HUES48 (cell line): ENCODE data around the gene TMEM232.
"Not testable (repeated sequence)": the region's sequence is repeated elsewhere in the genome, so short reads cannot be mapped to it uniquely, and the experiment has no call there.

Experiments used
- H3K27ac ChIP-seq: one replicate; pipeline ENCODE4 v1.7.0; 2013; ENCODE audit warnings: low read depth, low read length, inconsistent platforms
- H3K27me3 ChIP-seq: 2 replicates; pipeline ENCODE4 v1.6.1; 2013; ENCODE audit warnings: mild to moderate bottlenecking, low read length; ENCODE audit not compliant: control insufficient read depth, insufficient read depth
- H3K36me3 ChIP-seq: 2 replicates; pipeline ENCODE4 v1.6.1; 2013; ENCODE audit warnings: low read length; ENCODE audit not compliant: control insufficient read depth, insufficient read depth
- H3K4me1 ChIP-seq: 2 replicates; pipeline ENCODE4 v1.6.1; 2013; ENCODE audit warnings: mild to moderate bottlenecking, low read length; ENCODE audit not compliant: control insufficient read depth, insufficient read depth
- H3K4me3 ChIP-seq: 2 replicates; pipeline ENCODE4 v1.5.1; 2013; ENCODE audit warnings: mild to moderate bottlenecking, low read depth, low read length
- H3K9ac ChIP-seq: 2 replicates; pipeline ENCODE4 v1.6.1; 2013; ENCODE audit warnings: mild to moderate bottlenecking, low read depth, low read length, moderate library complexity
- H3K9me3 ChIP-seq: 2 replicates; pipeline ENCODE4 v1.6.1; 2013; ENCODE audit warnings: low read length; ENCODE audit not compliant: control insufficient read depth, insufficient read depth

The TMEM232 gene

GRCh38 chr5:110705349-110705748, 21.1 kb downstream of the TMEM232 start:
- Histone ChIP-seq H3K4me3 (no peak overlapping the region), H3K4me1 (no peaks in the 10 kb centered on the region), H3K27me3 (no peaks in the 10 kb centered on the region), H3K9ac (no peak overlapping the region), H3K27ac (no peak overlapping the region), H3K36me3 (no peaks in the 10 kb centered on the region), H3K9me3 (no peaks in the 10 kb centered on the region)

- H3K4me3 ChIP-seq, result no peak overlapping the region
- no peaks in the 10 kb centered on the region for H3K4me1 ChIP-seq
- H3K36me3 ChIP-seq, result no peaks in the 10 kb centered on the region
- no peak overlapping the region for H3K27ac ChIP-seq
- no peak overlapping the region for H3K9ac ChIP-seq
- no peaks in the 10 kb centered on the region for H3K9me3 ChIP-seq
- no peaks in the 10 kb centered on the region for H3K27me3 ChIP-seq
Measured at GRCh38 chr5:110703481-110703880, 23.0 kb downstream of the TMEM232 start.

GRCh38 chr5:110702704-110703103, 23.8 kb downstream of the TMEM232 start:
- no peaks in the 10 kb centered on the region for H3K36me3 ChIP-seq
- no peaks in the 10 kb centered on the region for H3K9me3 ChIP-seq
- H3K4me1 ChIP-seq, result no peaks in the 10 kb centered on the region
- no peak overlapping the region for H3K9ac ChIP-seq
- H3K27me3 ChIP-seq, result no peaks in the 10 kb centered on the region
- no peak overlapping the region for H3K27ac ChIP-seq
- no peak overlapping the region for H3K4me3 ChIP-seq

- H3K36me3 ChIP-seq, result no peaks in the 10 kb centered on the region
- H3K9me3 ChIP-seq, result no peaks in the 10 kb centered on the region
- no peaks in the 10 kb centered on the region for H3K4me1 ChIP-seq
- no peaks in the 10 kb centered on the region for H3K27me3 ChIP-seq
- no peak overlapping the region for H3K9ac ChIP-seq
- H3K4me3 ChIP-seq, result no peak overlapping the region
- H3K27ac ChIP-seq, result no peak overlapping the region
Measured at GRCh38 chr5:110702300-110702699, 24.2 kb downstream of the TMEM232 start.

GRCh38 chr5:110692669-110693068, 33.8 kb downstream of the TMEM232 start:
- H3K4me1 ChIP-seq, H3K4me3 ChIP-seq, H3K27me3 ChIP-seq, H3K9ac ChIP-seq, H3K27ac ChIP-seq, H3K9me3 ChIP-seq, H3K36me3 ChIP-seq: not testable (repeated sequence)

- H3K27me3 ChIP-seq, H3K4me3 ChIP-seq, H3K9me3 ChIP-seq, H3K9ac ChIP-seq, H3K36me3 ChIP-seq, H3K4me1 ChIP-seq, H3K27ac ChIP-seq: not testable (repeated sequence)
Measured at GRCh38 chr5:110690587-110690986, 35.9 kb downstream of the TMEM232 start.

GRCh38 chr5:110687485-110687884, 39.0 kb downstream of the TMEM232 start:
- no peak overlapping the region for H3K4me3 ChIP-seq
- 0 out of 2 replicates have a peak, but pooled peaks cover 2% of the 10 kb centered on the region for H3K4me1 ChIP-seq
- no peaks in the 10 kb centered on the region for H3K36me3 ChIP-seq
- H3K9ac ChIP-seq, result no peak overlapping the region
- H3K27ac ChIP-seq, result no peak overlapping the region
- H3K9me3 ChIP-seq, result no peaks in the 10 kb centered on the region
- no peaks in the 10 kb centered on the region for H3K27me3 ChIP-seq

- no peaks in the 10 kb centered on the region for H3K27me3 ChIP-seq
- no peak overlapping the region for H3K27ac ChIP-seq
- no peak overlapping the region for H3K4me3 ChIP-seq
- no peaks in the 10 kb centered on the region for H3K9me3 ChIP-seq
- no peak overlapping the region for H3K9ac ChIP-seq
- no peaks in the 10 kb centered on the region for H3K4me1 ChIP-seq
- no peaks in the 10 kb centered on the region for H3K36me3 ChIP-seq
Measured at GRCh38 chr5:110686270-110686669, 40.2 kb downstream of the TMEM232 start.

- Histone ChIP-seq H3K9ac (no peak overlapping the region), H3K27ac (no peak overlapping the region), H3K36me3 (no peaks in the 10 kb centered on the region), H3K4me1 (no peaks in the 10 kb centered on the region), H3K4me3 (no peak overlapping the region), H3K9me3 (no peaks in the 10 kb centered on the region), H3K27me3 (no peaks in the 10 kb centered on the region)
Measured at GRCh38 chr5:110681953-110682352, 44.5 kb downstream of the TMEM232 start.

- Histone ChIP-seq H3K36me3 (no peaks in the 10 kb centered on the region), H3K9me3 (no peaks in the 10 kb centered on the region), H3K4me1 (no peaks in the 10 kb centered on the region), H3K9ac (no peak overlapping the region), H3K27ac (no peak overlapping the region), H3K27me3 (no peaks in the 10 kb centered on the region), H3K4me3 (no peak overlapping the region)
Measured at GRCh38 chr5:110681109-110681508, 45.4 kb downstream of the TMEM232 start.

GRCh38 chr5:110676554-110676953, 49.9 kb downstream of the TMEM232 start:
- H3K9ac ChIP-seq, H3K9me3 ChIP-seq, H3K27me3 ChIP-seq, H3K4me1 ChIP-seq, H3K4me3 ChIP-seq, H3K27ac ChIP-seq, H3K36me3 ChIP-seq: not testable (repeated sequence)

- Histone ChIP-seq H3K27ac (no peak overlapping the region), H3K27me3 (no peaks in the 10 kb centered on the region), H3K4me3 (no peak overlapping the region), H3K9me3 (no peaks in the 10 kb centered on the region), H3K36me3 (no peaks in the 10 kb centered on the region), H3K9ac (no peak overlapping the region), H3K4me1 (peaks cover 12% of the 10 kb centered on the region)
Measured at GRCh38 chr5:110665184-110665726, 61.2 kb downstream of the TMEM232 start.
